Neuronal stem cell (in vitro differentiated cells): ENCODE data around the gene CASP6.

Experiments
- DNase-seq: peaks from one replicate; pipeline ENCODE4 v3.0.0-alpha.2; 2013; ENCODE audit warnings: low spot score
- H2AFZ ChIP-seq: one replicate; pipeline ENCODE4 v1.6.1; 2013; ENCODE audit warnings: mild to moderate bottlenecking, low read length, inconsistent platforms
- H2AK5ac ChIP-seq: 2 replicates; pipeline ENCODE4 v1.6.1; 2013; ENCODE audit warnings: low read depth, mild to moderate bottlenecking, inconsistent platforms, low read length, moderate library complexity, mixed read lengths
- H2BK120ac ChIP-seq: 2 replicates; pipeline ENCODE4 v1.6.1; 2013; ENCODE audit warnings: low read depth, mild to moderate bottlenecking, inconsistent platforms, low read length, moderate library complexity, mixed read lengths
- H2BK12ac ChIP-seq: one replicate; pipeline ENCODE4 v1.6.1; 2013; ENCODE audit warnings: low read length, inconsistent platforms
- H2BK15ac ChIP-seq: 2 replicates; pipeline ENCODE4 v1.6.1; 2013; ENCODE audit warnings: mild to moderate bottlenecking, low read length, inconsistent platforms, mixed read lengths
- H2BK5ac ChIP-seq: one replicate; pipeline ENCODE4 v1.6.1; 2013; ENCODE audit warnings: inconsistent platforms, mild to moderate bottlenecking, low read length, moderate library complexity
- H3K14ac ChIP-seq: one replicate; pipeline ENCODE4 v1.6.1; 2013; ENCODE audit warnings: low read length, inconsistent platforms
- H3K18ac ChIP-seq: 2 replicates; pipeline ENCODE4 v1.6.1; 2013; ENCODE audit warnings: low read length, inconsistent platforms
- H3K23ac ChIP-seq: 2 replicates; pipeline ENCODE4 v1.6.1; 2013; ENCODE audit warnings: low read depth, mild to moderate bottlenecking, mixed read lengths, low read length, inconsistent platforms; ENCODE audit not compliant: poor library complexity
- H3K27ac ChIP-seq: replicated peaks from 3 replicates; pipeline ENCODE4 v1.5.1; 2013; ENCODE audit warnings: low read length, inconsistent platforms
- H3K27me3 ChIP-seq, 3 experiments: 2 replicates each; pipeline ENCODE4 v1.6.1; 2013; ENCODE audit warnings: low read length in 3 of 3, mild to moderate bottlenecking in 2 of 3, inconsistent platforms in 1 of 3, low read depth in 1 of 3, mixed read lengths in 1 of 3, moderate library complexity in 1 of 3; ENCODE audit not compliant: control insufficient read depth in 3 of 3, insufficient read depth in 3 of 3
- H3K36me3 ChIP-seq, 2 donors: replicated peaks in 1 of 2; 2 replicates each; pipeline ENCODE4 v1.6.1; 2013; ENCODE audit warnings: low read length in 2 of 2; ENCODE audit not compliant: control insufficient read depth in 2 of 2, insufficient read depth in 2 of 2
- H3K4ac ChIP-seq: 2 replicates; pipeline ENCODE4 v1.6.1; 2013; ENCODE audit warnings: inconsistent platforms, mild to moderate bottlenecking, low read length, moderate library complexity
- H3K4me1 ChIP-seq, 2 donors: 1 replicate in 1 of 2; 2 replicates in 1 of 2; pipeline ENCODE4 v1.6.1; 2013; ENCODE audit warnings: low read length in 2 of 2, low read depth in 1 of 2; ENCODE audit not compliant: control insufficient read depth in 2 of 2, insufficient read depth in 1 of 2
- H3K4me2 ChIP-seq: one replicate; pipeline ENCODE4 v1.6.1; 2013; ENCODE audit warnings: mild to moderate bottlenecking, low read length, inconsistent platforms; ENCODE audit not compliant: insufficient read depth, poor library complexity, severe bottlenecking
- H3K4me3 ChIP-seq, 2 donors: 2 replicates each; pipeline ENCODE4 v1.5.1; 2013; ENCODE audit warnings: low read length in 2 of 2, mild to moderate bottlenecking in 2 of 2, inconsistent platforms in 1 of 2, moderate library complexity in 1 of 2
- H3K79me1 ChIP-seq: one replicate; pipeline ENCODE4 v1.6.1; 2013; ENCODE audit warnings: low read depth, mild to moderate bottlenecking, inconsistent platforms, low read length, moderate library complexity
- H3K9ac ChIP-seq: one replicate; pipeline ENCODE4 v1.6.1; 2013; ENCODE audit warnings: mild to moderate bottlenecking, low read depth, low read length, inconsistent platforms; ENCODE audit not compliant: poor library complexity
- H3K9me3 ChIP-seq, 2 donors: replicated peaks in 1 of 2; 2 replicates each; pipeline versions ENCODE3 to v1.6.1; 2013; ENCODE audit warnings: low read length in 2 of 2, mild to moderate bottlenecking in 2 of 2, inconsistent platforms in 1 of 2, low read depth in 1 of 2, mixed read lengths in 1 of 2, moderate library complexity in 1 of 2; ENCODE audit not compliant: control insufficient read depth in 2 of 2, insufficient read depth in 1 of 2
- H4K8ac ChIP-seq: one replicate; pipeline ENCODE4 v1.6.1; 2013; ENCODE audit warnings: low read depth, mild to moderate bottlenecking, inconsistent platforms, low read length, moderate library complexity
- H4K91ac ChIP-seq: one replicate; pipeline ENCODE4 v1.6.1; 2013; ENCODE audit warnings: low read length, low read depth, mild to moderate bottlenecking, inconsistent platforms; ENCODE audit not compliant: poor library complexity
- WGBS, 2 donors: extraction: QIAGEN DNeasy Blood & Tissue Kit; methylation state at CpG; one replicate each; pipeline ENCODE4 v1.1.7; 2013; ENCODE audit warnings: missing lambda C conversion rate in 2 of 2, mixed read lengths in 1 of 2; ENCODE audit not compliant: insufficient read length in 2 of 2, insufficient replicate concordance in 1 of 2; ENCODE audit errors: extremely low coverage in 2 of 2; 5-methylcytosine and 5-hydroxymethylcytosine counted together

Gene CASP6

DNA sequence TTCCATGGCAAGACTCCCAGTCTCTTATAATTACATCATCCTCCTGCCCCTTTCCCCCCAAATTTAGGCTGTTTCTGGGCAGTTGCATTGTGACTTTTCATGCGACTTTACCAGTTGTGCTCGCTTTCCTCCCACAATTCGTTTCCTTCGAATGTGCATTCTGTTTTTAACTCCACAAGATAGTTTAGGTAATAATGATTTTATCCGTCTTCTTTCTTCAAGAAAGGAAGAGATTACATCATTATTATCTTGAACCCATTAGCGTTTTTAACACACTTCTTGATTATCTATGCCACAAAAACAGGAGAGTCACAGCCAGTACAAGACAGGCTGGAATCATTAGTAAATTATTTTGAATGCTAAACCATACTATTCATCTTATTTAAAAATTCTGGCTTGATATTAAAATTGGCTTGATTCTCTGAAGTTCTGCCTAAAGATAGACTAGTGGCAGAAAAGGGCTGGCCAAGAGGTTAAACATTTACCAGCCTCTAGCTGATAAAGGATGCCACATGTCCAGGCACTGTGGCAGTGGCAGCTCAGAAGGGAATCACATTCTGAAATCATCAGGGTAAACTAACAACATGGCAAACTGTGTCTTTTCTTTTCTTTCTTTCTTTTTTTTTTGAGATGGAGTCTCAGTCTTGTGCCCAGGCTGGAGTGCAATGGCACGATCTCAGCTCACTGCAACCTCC, 46.3 kb upstream of the CASP6 start:
- Histone ChIP-seq H2BK15ac (no peak overlapping the region), H2AK5ac (no peak overlapping the region), H3K18ac (no peak overlapping the region), H3K9ac (no peak overlapping the region), H3K4ac (no peak overlapping the region), H3K27ac (no peak overlapping the region), H3K14ac (no peak overlapping the region), H3K36me3 (no peaks in the 10 kb centered on the region), H2BK5ac (no peak overlapping the region), H4K91ac (no peak overlapping the region), H3K4me1 (no peaks in the 10 kb centered on the region), H2BK120ac (no peak overlapping the region), H2AFZ (no peak overlapping the region), H3K9me3 (no peaks in the 10 kb centered on the region), H3K4me3 (no peak overlapping the region), H3K79me1 (no peaks in the 10 kb centered on the region), H4K8ac (no peak overlapping the region), H2BK12ac (no peak overlapping the region), H3K23ac (no peak overlapping the region), H3K27me3 (peaks cover 0 to 4% (median 0%) of the 10 kb centered on the region in 3 experiments), H3K4me2 (no peak overlapping the region)
- no CpG with 5 or more reads among the region's 7 CpGs for WGBS, 2 donors
- DNase-seq: no peak

GRCh38 chr4:109748114-109748513, 44.9 kb upstream of the CASP6 start:
- Histone ChIP-seq H3K9me3 (no peaks in the 10 kb centered on the region), H2BK12ac (no peak overlapping the region), H4K8ac (no peak overlapping the region), H3K23ac (no peak overlapping the region), H3K4me3 (no peak overlapping the region), H2AFZ (no peak overlapping the region), H2BK15ac (no peak overlapping the region), H3K36me3 (no peaks in the 10 kb centered on the region), H2BK120ac (no peak overlapping the region), H2BK5ac (no peak overlapping the region), H3K4ac (no peak overlapping the region), H4K91ac (no peak overlapping the region), H3K14ac (no peak overlapping the region), H3K4me2 (no peak overlapping the region), H2AK5ac (no peak overlapping the region), H3K4me1 (no peaks in the 10 kb centered on the region), H3K27ac (no peak overlapping the region), H3K79me1 (no peaks in the 10 kb centered on the region), H3K9ac (no peak overlapping the region), H3K18ac (no peak overlapping the region), H3K27me3 (peaks cover 0 to 7% (median 0%) of the 10 kb centered on the region in 3 experiments)
- no CpG with 5 or more reads among the region's 1 CpG for WGBS, 2 donors
- DNase-seq: no peak

- H2AK5ac ChIP-seq: no peak overlapping the region
- no peak overlapping the region for H3K9ac ChIP-seq
- peaks cover 0 to 21% (median 0%) of the 10 kb centered on the region in 3 experiments for H3K27me3 ChIP-seq
- no peak overlapping the region for H3K18ac ChIP-seq
- no peak overlapping the region for H3K4me2 ChIP-seq
- H3K4ac ChIP-seq: no peak overlapping the region
- no CpG with 5 or more reads among the region's 2 CpGs for WGBS, 2 donors
- no peak overlapping the region for H3K4me3 ChIP-seq
- H3K14ac ChIP-seq: no peak overlapping the region
- no peaks in the 10 kb centered on the region for H3K9me3 ChIP-seq
- no peak overlapping the region for H2BK5ac ChIP-seq
- H3K36me3 ChIP-seq: no peaks in the 10 kb centered on the region
- no peak for DNase-seq
- H2BK15ac ChIP-seq: no peak overlapping the region
- H3K27ac ChIP-seq: no peak overlapping the region
- no peak overlapping the region for H2BK12ac ChIP-seq
- no peak overlapping the region for H2AFZ ChIP-seq
- no peak overlapping the region for H4K91ac ChIP-seq
- no peak overlapping the region for H2BK120ac ChIP-seq
- H3K4me1 ChIP-seq: no peaks in the 10 kb centered on the region
- no peaks in the 10 kb centered on the region for H3K79me1 ChIP-seq
- no peak overlapping the region for H4K8ac ChIP-seq
- H3K23ac ChIP-seq: no peak overlapping the region
Observed at GRCh38 chr4:109746728-109747127, 43.5 kb upstream of the CASP6 start.

DNA sequence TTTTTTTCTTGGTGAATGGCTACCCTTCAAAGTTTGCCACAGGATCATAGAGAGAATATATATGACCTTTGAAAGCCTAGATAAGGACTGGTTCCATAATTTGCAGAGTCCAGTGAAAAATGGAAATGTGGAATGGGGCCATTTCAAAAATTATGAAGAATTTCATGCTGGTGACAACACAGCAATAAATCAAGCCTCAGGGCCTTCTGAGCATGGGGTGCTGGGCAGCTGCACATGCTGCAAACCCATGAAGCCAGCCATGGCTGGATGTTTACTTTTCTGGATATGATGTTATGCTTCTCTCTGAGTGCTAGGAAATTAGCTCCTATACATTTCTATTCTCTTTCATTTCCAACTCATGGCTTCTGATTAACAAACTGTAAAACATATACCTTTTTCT, 42.6 kb upstream of the CASP6 start:
- Histone ChIP-seq H2BK15ac (no peak overlapping the region), H4K8ac (no peak overlapping the region), H2BK120ac (no peak overlapping the region), H3K14ac (no peak overlapping the region), H3K9ac (no peak overlapping the region), H3K27me3 (peaks cover 0 to 29% (median 0%) of the 10 kb centered on the region in 3 experiments), H3K4me2 (no peak overlapping the region), H3K27ac (no peak overlapping the region), H3K23ac (no peak overlapping the region), H3K4ac (no peak overlapping the region), H3K18ac (no peak overlapping the region), H3K9me3 (no peaks in the 10 kb centered on the region), H4K91ac (no peak overlapping the region), H3K4me1 (no peaks in the 10 kb centered on the region), H3K79me1 (no peaks in the 10 kb centered on the region), H2BK12ac (no peak overlapping the region), H2AFZ (no peak overlapping the region), H2AK5ac (no peak overlapping the region), H3K36me3 (no peaks in the 10 kb centered on the region), H2BK5ac (no peak overlapping the region), H3K4me3 (no peak overlapping the region)
- no peak for DNase-seq
